ENCODE measurements around the gene ACTL10. TPM values are rescaled to one million over a fixed set of nuclear protein-coding genes. Genes with fewer than 3 reads are reported as not detected.
A peak's percentile ranks its signal among the peaks of the same experiment; 100 is the strongest.

The ACTL10 gene
- total and polyA plus RNA-seq, 2 of the 13 experiments (the other 11 are each of a cell fraction or from before 2014, with no cell fraction given): not detected

DNA sequence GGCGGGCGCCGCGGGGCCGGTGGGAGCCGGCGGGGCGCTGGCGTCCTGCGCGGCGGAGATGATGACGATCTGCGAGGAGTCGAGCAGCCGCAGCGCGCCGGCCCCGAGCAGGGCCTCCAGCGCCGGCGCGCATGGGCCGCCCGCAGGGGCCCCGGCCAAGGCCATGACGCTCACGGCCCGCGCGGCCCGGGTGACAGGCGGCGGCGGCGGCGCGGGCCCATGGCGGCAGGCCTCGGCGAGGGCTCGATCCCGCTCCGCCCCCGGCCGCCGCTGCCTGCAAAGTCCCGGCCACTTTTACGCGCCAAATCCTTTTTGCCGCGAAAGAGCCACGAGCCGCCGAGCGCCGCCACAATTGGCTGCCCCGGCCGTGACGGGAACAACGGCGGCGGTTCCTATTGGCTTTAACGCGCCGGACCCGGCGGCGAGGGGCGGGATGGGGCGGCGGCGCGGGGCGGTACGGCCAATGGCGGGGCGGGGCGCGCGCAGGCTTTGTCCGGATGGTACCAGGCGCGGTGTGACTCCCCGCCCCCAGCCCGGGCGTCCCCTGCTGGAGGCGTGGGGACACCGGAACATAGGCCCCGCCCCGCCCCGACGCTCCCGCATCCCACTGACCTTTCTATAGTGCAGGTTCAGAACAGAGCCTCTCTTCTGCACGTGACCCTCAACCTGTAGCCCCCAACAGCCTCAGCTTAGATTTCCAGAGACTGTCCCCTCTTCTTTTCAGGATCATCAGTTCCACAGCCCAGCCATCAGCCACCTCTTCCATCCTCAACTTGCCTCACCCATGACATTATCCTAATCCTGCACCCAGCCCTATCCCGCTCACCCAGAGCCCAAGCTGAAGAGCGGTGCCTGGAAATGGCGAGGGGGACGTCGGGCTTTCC lies 19.6 kb downstream of the ACTL10 start, which contains the start of gene E2F1 (continued):
- TF ChIP-seq ZBTB21 (CRISPR knock-in tag; IDR thresholded peaks at IDR 0.05) (0 out of 2 replicates have a peak, but pooled peaks have one; percentile 24), ZNF263 (CRISPR knock-in tag; IDR thresholded peaks at IDR 0.05) (peak; percentile 70; the same call in 1 of the 2 replicates), ZC3H4 (CRISPR knock-in tag; IDR thresholded peaks at IDR 0.05; ENCODE audit: borderline replicate concordance) (0 out of 2 replicates have a peak, but pooled peaks have one; percentile 29), HHEX (CRISPR knock-in tag; IDR thresholded peaks at IDR 0.05) (no peak), NFIB (CRISPR knock-in tag; IDR thresholded peaks at IDR 0.05; ENCODE audit: borderline replicate concordance) (no peak), NBN (conservative IDR thresholded peaks at IDR 0.05) (no peak), ZNF672 (CRISPR knock-in tag; IDR thresholded peaks at IDR 0.05) (peak; percentile 84; the same call in 1 of the 2 replicates), ATF1 (CRISPR knock-in tag; IDR thresholded peaks at IDR 0.05) (no peak), ZNF619 (CRISPR knock-in tag; IDR thresholded peaks at IDR 0.05) (peak; percentile 80; the same call in 1 of the 2 replicates), ZMYM2 (CRISPR knock-in tag; IDR thresholded peaks at IDR 0.05) (no peak), ZNF335 (CRISPR knock-in tag; IDR thresholded peaks at IDR 0.05) (no peak), ZNF138 (CRISPR knock-in tag; IDR thresholded peaks at IDR 0.05; ENCODE audit: low read depth) (peak; percentile 98), ZNF704 (CRISPR knock-in tag; IDR thresholded peaks at IDR 0.05; ENCODE audit: borderline replicate concordance) (peak; percentile 79; the same call in 1 of the 2 replicates), REXO4 (CRISPR knock-in tag; IDR thresholded peaks at IDR 0.05; ENCODE audit: borderline replicate concordance) (peak; percentile 72; the same call in 1 of the 2 replicates), E2F1 (CRISPR knock-in tag; IDR thresholded peaks at IDR 0.05) (peak; percentile 99), ADNP (CRISPR knock-in tag; IDR thresholded peaks at IDR 0.05) (no peak), DZIP1 (CRISPR knock-in tag; IDR thresholded peaks at IDR 0.05) (peak; percentile 21; the same call in 1 of the 2 replicates), ZNF788 (CRISPR knock-in tag; IDR thresholded peaks at IDR 0.05; ENCODE audit: borderline replicate concordance) (peak; percentile 89; the same call in 1 of the 2 replicates), ZFX (CRISPR knock-in tag; IDR thresholded peaks at IDR 0.05; ENCODE audit: low read depth) (peak; percentile 65), PCBP2 (optimal IDR thresholded peaks at IDR 0.05; ENCODE audit: low read depth, low read length, poor library complexity, severe bottlenecking) (no peak)
- TF ChIP-seq, protein P1, sequence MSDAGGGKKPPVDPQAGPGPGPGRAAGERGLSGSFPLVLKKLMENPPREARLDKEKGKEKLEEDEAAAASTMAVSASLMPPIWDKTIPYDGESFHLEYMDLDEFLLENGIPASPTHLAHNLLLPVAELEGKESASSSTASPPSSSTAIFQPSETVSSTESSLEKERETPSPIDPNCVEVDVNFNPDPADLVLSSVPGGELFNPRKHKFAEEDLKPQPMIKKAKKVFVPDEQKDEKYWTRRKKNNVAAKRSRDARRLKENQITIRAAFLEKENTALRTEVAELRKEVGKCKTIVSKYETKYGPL (CRISPR knock-in tag; IDR thresholded peaks at IDR 0.05): no peak; the same call in 1 of the 2 replicates
- TF ChIP-seq, protein P2, sequence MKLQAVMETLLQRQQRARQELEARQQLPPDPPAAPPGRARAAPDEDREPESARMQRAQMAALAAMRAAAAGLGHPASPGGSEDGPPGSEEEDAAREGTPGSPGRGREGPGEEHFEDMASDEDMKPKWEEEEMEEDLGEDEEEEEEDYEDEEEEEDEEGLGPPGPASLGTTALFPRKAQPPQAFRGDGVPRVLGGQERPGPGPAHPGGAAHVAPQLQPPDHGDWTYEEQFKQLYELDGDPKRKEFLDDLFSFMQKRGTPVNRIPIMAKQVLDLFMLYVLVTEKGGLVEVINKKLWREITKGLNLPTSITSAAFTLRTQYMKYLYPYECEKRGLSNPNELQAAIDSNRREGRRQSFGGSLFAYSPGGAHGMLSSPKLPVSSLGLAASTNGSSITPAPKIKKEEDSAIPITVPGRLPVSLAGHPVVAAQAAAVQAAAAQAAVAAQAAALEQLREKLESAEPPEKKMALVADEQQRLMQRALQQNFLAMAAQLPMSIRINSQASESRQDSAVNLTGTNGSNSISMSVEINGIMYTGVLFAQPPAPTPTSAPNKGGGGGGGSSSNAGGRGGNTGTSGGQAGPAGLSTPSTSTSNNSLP (IDR thresholded peaks at IDR 0.05; ENCODE audit: low read depth, low read length): no peak
